AG04449 (cell line): ENCODE data around the gene SEPTIN11.

ENCODE experiments used
- CTCF ChIA-PET: fragments of 350-600 bp; formaldehyde crosslinking; extraction: SDS; loops from one replicate; lab custom pipeline; 2021; ENCODE audit warnings: antibody characterized with exemption; lab: Yijun Ruan, JAX
- POLR2A ChIA-PET: fragments of 400-600, 350-600 bp; formaldehyde crosslinking; extraction: SDS; loops from one replicate; lab custom pipeline; 2020; ENCODE audit warnings: antibody characterized with exemption, inconsistent platforms; lab: Yijun Ruan, JAX
- DNase-seq: peaks from one replicate; pipeline ENCODE4 v3.0.0-alpha.2; 2010; ENCODE audit warnings: low read depth, low spot score
- H3K4me3 ChIP-seq: 2 replicates; pipeline ENCODE4 v1.5.1; 2011; ENCODE audit warnings: low read depth, mild to moderate bottlenecking, control low read depth, low read length
- CTCF ChIP-seq: IDR thresholded peaks from one replicate; pipeline ENCODE4 v1.5.1; 2011; ENCODE audit warnings: mild to moderate bottlenecking, moderate library complexity, low read length, control low read depth, inconsistent platforms; ENCODE audit not compliant: insufficient read depth; ENCODE audit errors: missing control alignments

SEPTIN11 gene

GRCh38 chr4:76993787-76994641, 44.5 kb downstream of the SEPTIN11 start:
- ChIA-PET POLR2A (interaction anchor here (1.3 kb wide), 2 partner anchors 9 to 43 kb away, joined by 3 to 4 read pairs; no protein-coding TSS in a partner anchor), CTCF (interaction anchor here (0.7 to 1.5 kb wide), 3 partner anchors 10 to 483 kb away, joined by 3 read pairs; no protein-coding TSS in a partner anchor)
- DNase-seq: no peak

GRCh38 chr4:76995776-76996175, 46.2 kb downstream of the SEPTIN11 start:
- no peak for TF ChIP-seq CTCF
- no peak overlapping the region for H3K4me3 ChIP-seq
- POLR2A ChIA-PET: interaction anchor here (0.7 to 0.9 kb wide), 2 partner anchors 9 to 43 kb away, joined by 3 to 5 read pairs; no protein-coding TSS in a partner anchor
- CTCF ChIA-PET: interaction anchor here (1.0 to 1.6 kb wide), 7 partner anchors 9 to 488 kb away, joined by 3 to 7 read pairs (median 5); no protein-coding TSS in a partner anchor
- no peak for DNase-seq

More at GRCh38 chr4:76993787-76994641, 44.5 kb downstream of the SEPTIN11 start:
- no peak for TF ChIP-seq CTCF
- no peak overlapping the region for H3K4me3 ChIP-seq

- DNase-seq: no peak
- POLR2A ChIA-PET: no interaction called here
- CTCF ChIA-PET: interaction anchor here (0.7 to 1.6 kb wide), 7 partner anchors 8 to 817 kb away, joined by 3 to 7 read pairs (median 5); no protein-coding TSS in a partner anchor
- no peak for TF ChIP-seq CTCF
- no peak overlapping the region for H3K4me3 ChIP-seq
Measured at GRCh38 chr4:76996445-76996844, 46.9 kb downstream of the SEPTIN11 start.

GRCh38 chr4:76997077-76997476, 47.5 kb downstream of the SEPTIN11 start:
- ChIA-PET POLR2A (no interaction called here), CTCF (interaction anchor here (1.0 to 1.6 kb wide), 2 partner anchors 9 to 48 kb away, joined by 3 to 7 read pairs; no protein-coding TSS in a partner anchor)
- no peak for DNase-seq
- H3K4me3 ChIP-seq: no peak overlapping the region
- no peak for TF ChIP-seq CTCF

- H3K4me3 ChIP-seq: no peak overlapping the region
- POLR2A ChIA-PET: no interaction called here
- no peak for TF ChIP-seq CTCF
- no peak for DNase-seq
- CTCF ChIA-PET: interaction anchor here (1.0 kb wide), 1 partner anchor 9 kb away, joined by 3 read pairs; no protein-coding TSS in a partner anchor
Measured at GRCh38 chr4:76997532-76997931, 48.0 kb downstream of the SEPTIN11 start.
